Activated T-cell treated with anti-CD3 and anti-CD28 coated beads, Interleukin-2, amount 50 U/mL, for 48 hours (primary cell): ENCODE measurements around the gene ZBTB17.

Experiments
- DNase-seq, 2 experiments: peaks; one replicate each; pipeline ENCODE4 v3.0.0-alpha.2; 2020

The ZBTB17 gene

GRCh38 chr1:15959827-15960446 lies 16.0 kb downstream of the ZBTB17 start:
- DNase-seq, result peak; percentile 43 to 56

GRCh38 chr1:15959424-15959823 lies 16.5 kb downstream of the ZBTB17 start:
- DNase-seq, result no peak

GRCh38 chr1:15958793-15959192 lies 17.1 kb downstream of the ZBTB17 start:
- no peak for DNase-seq

- no peak for DNase-seq
Observed at GRCh38 chr1:15958111-15958510, 17.8 kb downstream of the ZBTB17 start.

- no peak for DNase-seq
Observed at GRCh38 chr1:15957221-15958095, 18.4 kb downstream of the ZBTB17 start.

- no peak for DNase-seq
Observed at GRCh38 chr1:15956150-15956549, 19.8 kb downstream of the ZBTB17 start.

GRCh38 chr1:15955552-15955951 lies 20.3 kb downstream of the ZBTB17 start:
- DNase-seq, result no peak

GRCh38 chr1:15954316-15954715 lies 21.6 kb downstream of the ZBTB17 start:
- no peak for DNase-seq

- no peak for DNase-seq
Observed at GRCh38 chr1:15953791-15954241, 22.1 kb downstream of the ZBTB17 start.

GRCh38 chr1:15953294-15953771 lies 22.6 kb downstream of the ZBTB17 start:
- DNase-seq, result no peak

GRCh38 chr1:15952317-15953258 lies 23.3 kb downstream of the ZBTB17 start:
- DNase-seq, result peak; percentile 66 to 73

GRCh38 chr1:15951341-15952153 lies 24.4 kb downstream of the ZBTB17 start:
- DNase-seq, result peak; percentile 74 to 78

GRCh38 chr1:15950763-15951295 lies 25.1 kb downstream of the ZBTB17 start:
- DNase-seq, result peak; percentile 86 to 89

- peak; percentile 78 to 81 for DNase-seq
Observed at GRCh38 chr1:15950302-15950701, 25.6 kb downstream of the ZBTB17 start.

- peak; percentile 90 to 94 for DNase-seq
Observed at GRCh38 chr1:15949453-15950245, 26.3 kb downstream of the ZBTB17 start.

- no peak for DNase-seq
Observed at GRCh38 chr1:15948595-15949452, 27.1 kb downstream of the ZBTB17 start.

GRCh38 chr1:15948091-15948591 lies 27.8 kb downstream of the ZBTB17 start:
- peak in 1 of 2 experiments; percentile 62 for DNase-seq

GRCh38 chr1:15947382-15948090 lies 28.4 kb downstream of the ZBTB17 start:
- DNase-seq, result no peak
